DND-41 (cell line): Measurements from ENCODE around the gene CLCN3.

Source experiments
- ATAC-seq: fragments of 200-7000 bp; cut with Tn5 transposase; 3 replicates; pipeline ENCODE4 v1.9.1; 2021; ENCODE audit warnings: low read depth; ENCODE audit not compliant: insufficient read depth
- DNase-seq: peaks from one replicate; pipeline ENCODE4 v3.0.0-alpha.2; 2020
- H2AFZ ChIP-seq: 2 replicates; pipeline ENCODE4 v1.6.0; 2012; ENCODE audit warnings: low read depth, low read length
- H3K27ac ChIP-seq: 2 replicates; pipeline ENCODE4 v1.5.1; 2012; ENCODE audit warnings: low read length, inconsistent platforms
- H3K27me3 ChIP-seq: fragments of 200-600 bp; sonication (generic); 2 replicates; pipeline ENCODE4 v1.6.0; 2012; ENCODE audit warnings: low read length, mild to moderate bottlenecking, inconsistent platforms; ENCODE audit not compliant: insufficient read depth, poor library complexity
- H3K36me3 ChIP-seq: 2 replicates; pipeline ENCODE4 v1.5.1; 2012; ENCODE audit warnings: low read length, inconsistent platforms; ENCODE audit not compliant: insufficient read depth
- H3K4me1 ChIP-seq: 2 replicates; pipeline ENCODE4 v1.5.1; 2012; ENCODE audit warnings: mild to moderate bottlenecking, low read length; ENCODE audit not compliant: insufficient read depth
- H3K4me2 ChIP-seq: 2 replicates; pipeline ENCODE4 v1.6.0; 2012; ENCODE audit warnings: mild to moderate bottlenecking, moderate library complexity, low read length, inconsistent platforms; ENCODE audit not compliant: insufficient read depth
- H3K4me3 ChIP-seq, 2 experiments: fragments of 200-600 bp in 1 of 2; shearing (Covaris generic) in 1 of 2; 2 replicates each; pipeline ENCODE4 v1.5.1; 2012 to 2016; ENCODE audit warnings: inconsistent platforms in 2 of 2, low read length in 2 of 2, mild to moderate bottlenecking in 2 of 2, low read depth in 1 of 2, moderate library complexity in 1 of 2
- H3K79me2 ChIP-seq: 2 replicates; pipeline ENCODE4 v1.6.0; 2012; ENCODE audit warnings: low read length, inconsistent platforms; ENCODE audit not compliant: insufficient read depth
- H3K9ac ChIP-seq: 2 replicates; pipeline ENCODE4 v1.6.0; 2012; ENCODE audit warnings: low read depth, mild to moderate bottlenecking, inconsistent platforms, low read length, moderate library complexity
- H3K9me3 ChIP-seq: 2 replicates; pipeline ENCODE4 v1.5.1; 2012; ENCODE audit warnings: low read length, moderate library complexity, mild to moderate bottlenecking, inconsistent platforms; ENCODE audit not compliant: insufficient read depth, severe bottlenecking
- H4K20me1 ChIP-seq: 2 replicates; pipeline ENCODE4 v1.6.0; 2012; ENCODE audit warnings: low read length; ENCODE audit not compliant: insufficient read depth
- EZH2 ChIP-seq: IDR thresholded peaks from 3 replicates; pipeline ENCODE4 v1.6.1; 2012; ENCODE audit warnings: borderline replicate concordance, low read depth, mild to moderate bottlenecking, moderate library complexity, low read length, inconsistent platforms; ENCODE audit not compliant: severe bottlenecking
- TF ChIP-seq, protein P1 (sequence below): IDR thresholded peaks from 2 replicates; pipeline ENCODE4 v1.5.1; 2012; ENCODE audit warnings: borderline replicate concordance, low read length, moderate library complexity, mild to moderate bottlenecking; ENCODE audit not compliant: poor library complexity, severe bottlenecking; ENCODE audit errors: extremely low read depth

Gene CLCN3

GRCh38 chr4:169659716-169660670, 39.6 kb downstream of the CLCN3 start:
- H4K20me1 ChIP-seq, result no peaks in the 10 kb centered on the region
- peaks cover 20% of the 10 kb centered on the region for H3K79me2 ChIP-seq
- H2AFZ ChIP-seq, result peak overlapping the region; percentile 70

GRCh38 chr4:169660929-169661328, 40.6 kb downstream of the CLCN3 start:
- H2AFZ ChIP-seq, result no peak overlapping the region; the same call in 1 of the 2 replicates
- no peak overlapping the region for H3K27ac ChIP-seq
- peak overlapping the region; percentile 66 for H3K4me2 ChIP-seq
- H3K9ac ChIP-seq, result peak overlapping the region; percentile 56
- H4K20me1 ChIP-seq, result no peaks in the 10 kb centered on the region
- H3K27me3 ChIP-seq, result no peaks in the 10 kb centered on the region
- peaks cover 56% of the 10 kb centered on the region for H3K4me1 ChIP-seq
- TF ChIP-seq EZH2, result no peak
- TF ChIP-seq, protein P1, sequence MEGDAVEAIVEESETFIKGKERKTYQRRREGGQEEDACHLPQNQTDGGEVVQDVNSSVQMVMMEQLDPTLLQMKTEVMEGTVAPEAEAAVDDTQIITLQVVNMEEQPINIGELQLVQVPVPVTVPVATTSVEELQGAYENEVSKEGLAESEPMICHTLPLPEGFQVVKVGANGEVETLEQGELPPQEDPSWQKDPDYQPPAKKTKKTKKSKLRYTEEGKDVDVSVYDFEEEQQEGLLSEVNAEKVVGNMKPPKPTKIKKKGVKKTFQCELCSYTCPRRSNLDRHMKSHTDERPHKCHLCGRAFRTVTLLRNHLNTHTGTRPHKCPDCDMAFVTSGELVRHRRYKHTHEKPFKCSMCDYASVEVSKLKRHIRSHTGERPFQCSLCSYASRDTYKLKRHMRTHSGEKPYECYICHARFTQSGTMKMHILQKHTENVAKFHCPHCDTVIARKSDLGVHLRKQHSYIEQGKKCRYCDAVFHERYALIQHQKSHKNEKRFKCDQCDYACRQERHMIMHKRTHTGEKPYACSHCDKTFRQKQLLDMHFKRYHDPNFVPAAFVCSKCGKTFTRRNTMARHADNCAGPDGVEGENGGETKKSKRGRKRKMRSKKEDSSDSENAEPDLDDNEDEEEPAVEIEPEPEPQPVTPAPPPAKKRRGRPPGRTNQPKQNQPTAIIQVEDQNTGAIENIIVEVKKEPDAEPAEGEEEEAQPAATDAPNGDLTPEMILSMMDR, result no peak
- no peak for DNase-seq
- ATAC-seq, result no peak
- H3K79me2 ChIP-seq, result peaks cover 13% of the 10 kb centered on the region
- peak overlapping the region in 1 of 2 experiments; percentile 61; a peak in 2 of 4 replicates for H3K4me3 ChIP-seq
- no peaks in the 10 kb centered on the region for H3K36me3 ChIP-seq
- H3K9me3 ChIP-seq, result no peaks in the 10 kb centered on the region

More at GRCh38 chr4:169659716-169660670, 39.6 kb downstream of the CLCN3 start:
- Histone ChIP-seq H3K4me2 (peak overlapping the region; percentile 66), H3K4me3 (peak overlapping the region; percentile 36 to 61; a peak in 3 of 4 replicates), H3K36me3 (no peaks in the 10 kb centered on the region), H3K9ac (peak overlapping the region; percentile 56), H3K4me1 (peaks cover 48% of the 10 kb centered on the region), H3K9me3 (no peaks in the 10 kb centered on the region), H3K27ac (peak overlapping the region; percentile 65), H3K27me3 (no peaks in the 10 kb centered on the region)
- ATAC-seq (peak; percentile 97), DNase-seq (peak; percentile 78)
- TF ChIP-seq EZH2, result no peak
- TF ChIP-seq, protein P1, result no peak

- Histone ChIP-seq H3K27ac (no peak overlapping the region), H3K4me1 (peaks cover 56% of the 10 kb centered on the region), H3K9me3 (peaks cover 4% of the 10 kb centered on the region), H3K4me2 (no peak overlapping the region), H3K4me3 (no peak overlapping the region), H3K9ac (no peak overlapping the region), H3K27me3 (no peaks in the 10 kb centered on the region), H4K20me1 (no peaks in the 10 kb centered on the region), H3K36me3 (peaks cover 6% of the 10 kb centered on the region; the same call in 1 of the 2 replicates), H2AFZ (no peak overlapping the region), H3K79me2 (peaks cover 18% of the 10 kb centered on the region)
- TF ChIP-seq, protein P1, result no peak
- TF ChIP-seq EZH2, result no peak
- no peak for DNase-seq
- no peak for ATAC-seq
Measured at GRCh38 chr4:169661761-169662160, 41.4 kb downstream of the CLCN3 start.
